GM21786 (cell line): ENCODE measurements around the gene IL6.

Experiments used
- ATAC-seq: cut with Tn5 transposase; IDR thresholded peaks from one replicate; pipeline ENCODE4 v1.9.1; 2021; ENCODE audit not compliant: unreplicated experiment

The IL6 gene

DNA sequence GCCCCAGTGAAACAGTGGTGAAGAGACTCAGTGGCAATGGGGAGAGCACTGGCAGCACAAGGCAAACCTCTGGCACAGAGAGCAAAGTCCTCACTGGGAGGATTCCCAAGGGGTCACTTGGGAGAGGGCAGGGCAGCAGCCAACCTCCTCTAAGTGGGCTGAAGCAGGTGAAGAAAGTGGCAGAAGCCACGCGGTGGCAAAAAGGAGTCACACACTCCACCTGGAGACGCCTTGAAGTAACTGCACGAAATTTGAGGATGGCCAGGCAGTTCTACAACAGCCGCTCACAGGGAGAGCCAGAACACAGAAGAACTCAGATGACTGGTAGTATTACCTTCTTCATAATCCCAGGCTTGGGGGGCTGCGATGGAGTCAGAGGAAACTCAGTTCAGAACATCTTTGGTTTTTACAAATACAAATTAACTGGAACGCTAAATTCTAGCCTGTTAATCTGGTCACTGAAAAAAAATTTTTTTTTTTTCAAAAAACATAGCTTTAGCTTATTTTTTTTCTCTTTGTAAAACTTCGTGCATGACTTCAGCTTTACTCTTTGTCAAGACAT lies 574 bp upstream of the IL6 start:
- peak; percentile 67 for ATAC-seq

DNA sequence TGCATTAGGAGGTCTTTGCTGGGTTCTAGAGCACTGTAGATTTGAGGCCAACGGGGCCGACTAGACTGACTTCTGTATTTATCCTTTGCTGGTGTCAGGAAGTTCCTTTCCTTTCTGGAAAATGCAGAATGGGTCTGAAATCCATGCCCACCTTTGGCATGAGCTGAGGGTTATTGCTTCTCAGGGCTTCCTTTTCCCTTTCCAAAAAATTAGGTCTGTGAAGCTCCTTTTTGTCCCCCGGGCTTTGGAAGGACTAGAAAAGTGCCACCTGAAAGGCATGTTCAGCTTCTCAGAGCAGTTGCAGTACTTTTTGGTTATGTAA lies 675 bp downstream of the IL6 start:
- ATAC-seq: no peak

DNA sequence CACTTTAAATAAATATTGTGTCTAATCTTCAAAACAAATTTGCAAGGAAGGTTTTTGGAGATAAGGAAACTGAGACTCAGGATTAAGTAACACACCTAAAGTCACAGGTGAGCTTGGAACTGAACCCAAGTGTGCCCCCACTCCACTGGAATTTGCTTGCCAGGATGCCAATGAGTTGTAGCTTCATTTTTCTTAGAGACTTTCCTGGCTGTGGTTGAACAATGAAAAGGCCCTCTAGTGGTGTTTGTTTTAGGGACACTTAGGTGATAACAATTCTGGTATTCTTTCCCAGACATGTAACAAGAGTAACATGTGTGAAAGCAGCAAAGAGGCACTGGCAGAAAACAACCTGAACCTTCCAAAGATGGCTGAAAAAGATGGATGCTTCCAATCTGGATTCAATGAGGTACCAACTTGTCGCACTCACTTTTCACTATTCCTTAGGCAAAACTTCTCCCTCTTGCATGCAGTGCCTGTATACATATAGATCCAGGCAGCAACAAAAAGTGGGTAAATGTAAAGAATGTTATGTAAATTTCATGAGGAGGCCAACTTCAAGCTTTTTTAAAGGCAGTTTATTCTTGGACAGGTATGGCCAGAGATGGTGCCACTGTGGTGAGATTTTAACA lies 1.5 kb downstream of the IL6 start:
- no peak for ATAC-seq

DNA sequence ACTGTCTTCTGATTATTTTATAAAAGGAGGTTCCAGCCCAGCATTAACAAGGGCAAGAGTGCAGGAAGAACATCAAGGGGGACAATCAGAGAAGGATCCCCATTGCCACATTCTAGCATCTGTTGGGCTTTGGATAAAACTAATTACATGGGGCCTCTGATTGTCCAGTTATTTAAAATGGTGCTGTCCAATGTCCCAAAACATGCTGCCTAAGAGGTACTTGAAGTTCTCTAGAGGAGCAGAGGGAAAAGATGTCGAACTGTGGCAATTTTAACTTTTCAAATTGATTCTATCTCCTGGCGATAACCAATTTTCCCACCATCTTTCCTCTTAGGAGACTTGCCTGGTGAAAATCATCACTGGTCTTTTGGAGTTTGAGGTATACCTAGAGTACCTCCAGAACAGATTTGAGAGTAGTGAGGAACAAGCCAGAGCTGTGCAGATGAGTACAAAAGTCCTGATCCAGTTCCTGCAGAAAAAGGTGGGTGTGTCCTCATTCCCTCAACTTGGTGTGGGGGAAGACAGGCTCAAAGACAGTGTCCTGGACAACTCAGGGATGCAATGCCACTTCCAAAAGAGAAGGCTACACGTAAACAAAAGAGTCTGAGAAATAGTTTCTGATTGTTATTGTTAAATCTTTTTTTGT lies 2.3 kb downstream of the IL6 start:
- ATAC-seq: no peak

DNA sequence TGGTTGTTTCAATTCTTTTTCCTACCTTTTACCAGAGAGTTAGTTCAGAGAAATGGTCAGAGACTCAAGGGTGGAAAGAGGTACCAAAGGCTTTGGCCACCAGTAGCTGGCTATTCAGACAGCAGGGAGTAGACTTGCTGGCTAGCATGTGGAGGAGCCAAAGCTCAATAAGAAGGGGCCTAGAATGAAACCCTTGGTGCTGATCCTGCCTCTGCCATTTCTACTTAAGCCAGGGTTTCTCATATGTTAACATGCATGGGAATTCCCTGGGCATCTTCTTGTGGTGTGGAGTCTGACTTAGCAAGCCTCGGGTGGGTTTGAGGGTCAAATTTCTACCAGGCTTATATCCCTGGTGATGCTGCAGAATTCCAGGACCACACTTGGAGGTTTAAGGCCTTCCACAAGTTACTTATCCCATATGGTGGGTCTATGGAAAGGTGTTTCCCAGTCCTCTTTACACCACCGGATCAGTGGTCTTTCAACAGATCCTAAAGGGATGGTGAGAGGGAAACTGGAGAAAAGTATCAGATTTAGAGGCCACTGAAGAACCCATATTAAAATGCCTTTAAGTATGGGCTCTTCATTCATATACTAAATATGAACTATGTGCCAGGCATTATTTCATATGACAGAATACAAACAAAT lies 3.2 kb downstream of the IL6 start:
- ATAC-seq: no peak

DNA sequence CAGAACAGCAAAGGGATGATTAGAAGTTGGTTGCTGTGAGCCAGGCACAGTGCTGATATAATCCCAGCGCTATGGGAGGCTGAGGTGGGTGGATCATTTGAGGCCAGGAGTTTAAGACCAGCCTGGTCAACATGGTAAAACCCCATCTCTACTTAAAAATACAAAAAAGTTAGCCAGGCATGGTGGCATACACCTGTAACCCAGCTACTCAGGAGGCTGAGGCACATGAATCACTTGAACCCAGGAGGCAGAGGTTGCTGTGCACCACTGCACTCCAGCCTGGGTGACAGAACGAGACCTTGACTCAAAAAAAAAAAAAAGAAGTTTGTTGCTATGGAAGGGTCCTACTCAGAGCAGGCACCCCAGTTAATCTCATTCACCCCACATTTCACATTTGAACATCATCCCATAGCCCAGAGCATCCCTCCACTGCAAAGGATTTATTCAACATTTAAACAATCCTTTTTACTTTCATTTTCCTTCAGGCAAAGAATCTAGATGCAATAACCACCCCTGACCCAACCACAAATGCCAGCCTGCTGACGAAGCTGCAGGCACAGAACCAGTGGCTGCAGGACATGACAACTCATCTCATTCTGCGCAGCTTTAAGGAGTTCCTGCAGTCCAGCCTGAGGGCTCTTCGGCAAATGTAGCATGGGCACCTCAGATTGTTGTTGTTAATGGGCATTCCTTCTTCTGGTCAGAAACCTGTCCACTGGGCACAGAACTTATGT lies 4.1 kb downstream of the IL6 start:
- no peak for ATAC-seq

DNA sequence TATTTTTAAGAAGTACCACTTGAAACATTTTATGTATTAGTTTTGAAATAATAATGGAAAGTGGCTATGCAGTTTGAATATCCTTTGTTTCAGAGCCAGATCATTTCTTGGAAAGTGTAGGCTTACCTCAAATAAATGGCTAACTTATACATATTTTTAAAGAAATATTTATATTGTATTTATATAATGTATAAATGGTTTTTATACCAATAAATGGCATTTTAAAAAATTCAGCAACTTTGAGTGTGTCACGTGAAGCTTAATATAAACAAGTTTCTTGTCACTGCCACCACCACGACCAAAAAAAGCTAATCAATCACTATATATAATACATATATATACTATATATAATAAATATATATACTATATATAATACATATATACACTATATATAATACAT lies 4.8 kb downstream of the IL6 start:
- ATAC-seq: no peak

DNA sequence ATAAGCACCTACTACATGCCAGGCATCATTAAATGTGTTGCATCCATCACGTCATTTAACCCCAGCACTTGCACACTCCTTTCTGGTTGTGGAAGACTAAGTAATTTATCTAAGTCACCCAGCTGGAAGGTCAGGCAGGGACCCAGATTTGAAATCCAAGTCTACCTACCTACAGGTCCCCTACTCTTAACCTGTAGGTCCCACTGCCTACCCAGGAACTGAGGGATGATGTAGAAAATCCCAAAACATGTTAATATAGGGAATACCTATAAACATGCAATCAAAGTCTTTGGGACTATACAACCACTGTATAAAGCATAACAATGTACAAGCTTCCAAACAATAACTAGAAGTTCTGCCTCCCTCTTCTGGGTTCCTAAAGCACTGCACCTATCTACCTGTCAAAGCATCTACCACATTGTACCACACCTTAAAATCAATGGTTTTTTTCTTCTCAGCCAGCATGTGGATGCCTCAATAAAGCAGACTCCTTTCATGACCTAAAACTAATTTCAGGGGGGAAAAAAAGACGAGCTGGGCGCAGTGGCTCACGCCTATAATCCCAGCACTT lies 5.6 kb downstream of the IL6 start:
- ATAC-seq: no peak

DNA sequence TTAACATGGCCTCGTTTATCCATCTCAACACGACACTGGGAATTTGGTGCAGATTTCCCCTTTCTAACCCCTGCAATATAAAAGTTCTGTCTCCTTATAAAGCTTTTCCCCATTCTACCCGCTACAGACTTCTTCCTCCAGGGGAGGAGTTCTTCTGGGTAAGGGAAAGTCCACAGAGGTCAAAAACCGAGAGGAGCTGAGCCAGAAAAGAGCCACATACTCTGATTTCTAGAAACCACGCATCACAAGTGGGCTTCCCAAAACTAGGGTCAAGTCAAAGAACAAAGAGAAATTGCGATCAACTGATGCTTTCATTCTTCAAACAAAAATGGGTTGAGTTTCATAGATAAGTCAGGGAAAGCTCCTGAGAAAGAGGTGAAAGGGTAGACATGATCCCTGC lies 6.8 kb downstream of the IL6 start:
- ATAC-seq: no peak

DNA sequence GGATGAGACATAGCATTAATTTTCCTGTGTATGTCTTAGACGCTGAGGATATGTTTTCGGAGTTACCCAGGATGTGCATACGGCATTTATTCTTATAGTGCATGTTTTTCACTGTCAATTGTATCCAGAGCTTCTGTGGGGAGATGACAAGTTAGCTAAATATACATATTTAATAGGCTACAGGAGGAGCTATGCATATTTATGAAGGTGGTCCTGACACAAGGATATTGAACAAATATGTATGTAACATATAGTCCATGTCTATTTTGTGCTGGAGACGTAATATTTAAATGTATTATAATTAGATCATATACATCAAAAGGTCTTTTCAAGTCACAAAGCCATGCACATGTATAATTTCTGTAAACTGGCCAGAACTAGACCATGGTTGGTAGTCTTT lies 16.0 kb downstream of the IL6 start:
- ATAC-seq: no peak

DNA sequence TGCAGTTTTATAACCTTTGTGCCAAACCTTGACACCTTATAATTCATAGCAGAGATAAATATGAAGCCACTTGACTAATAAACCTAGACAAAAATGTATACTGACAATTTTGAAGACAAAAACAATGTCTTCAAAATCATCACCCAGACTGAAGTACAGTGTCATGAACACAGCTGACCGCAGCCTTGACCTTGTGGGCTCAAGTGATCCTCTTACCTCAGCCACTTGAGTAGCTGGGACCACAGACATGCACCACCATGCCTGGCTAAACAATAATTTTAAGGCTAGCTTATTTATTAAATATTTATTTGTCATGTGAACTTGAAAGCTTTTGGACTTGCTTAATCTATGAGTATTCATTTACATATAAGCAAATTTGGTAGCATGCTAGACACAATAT lies 24.3 kb downstream of the IL6 start:
- ATAC-seq: no peak

DNA sequence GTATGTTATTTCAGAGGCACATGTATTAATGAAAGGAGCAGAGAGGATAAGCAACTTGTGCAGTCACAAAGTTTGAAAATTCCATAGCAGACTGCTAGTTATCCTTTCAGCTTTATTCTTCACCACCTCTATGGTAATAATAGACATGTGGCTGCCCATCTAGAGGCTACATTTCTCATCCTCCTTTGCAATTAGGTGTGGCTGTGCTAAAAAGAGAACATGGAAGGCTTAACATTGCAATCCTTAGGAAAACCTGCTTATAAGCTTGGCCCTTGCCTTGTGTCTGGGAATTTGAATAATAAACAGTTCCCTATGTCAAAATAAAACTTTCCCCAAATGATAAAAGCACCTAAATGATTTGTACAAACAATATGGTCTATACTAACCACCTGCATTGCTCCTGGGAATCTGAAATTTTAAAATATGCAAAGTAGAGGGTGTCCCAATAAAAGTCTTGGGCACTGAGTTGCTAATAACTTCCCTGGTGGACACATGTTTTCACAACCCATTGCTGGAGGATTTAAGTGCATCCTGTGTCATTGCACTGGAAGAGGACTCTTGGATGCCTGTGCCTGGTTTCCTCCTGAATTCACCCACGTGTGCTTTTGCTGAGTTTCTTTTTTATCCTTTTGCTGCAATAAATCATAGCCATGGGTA lies 30.5 kb downstream of the IL6 start:
- ATAC-seq: no peak

DNA sequence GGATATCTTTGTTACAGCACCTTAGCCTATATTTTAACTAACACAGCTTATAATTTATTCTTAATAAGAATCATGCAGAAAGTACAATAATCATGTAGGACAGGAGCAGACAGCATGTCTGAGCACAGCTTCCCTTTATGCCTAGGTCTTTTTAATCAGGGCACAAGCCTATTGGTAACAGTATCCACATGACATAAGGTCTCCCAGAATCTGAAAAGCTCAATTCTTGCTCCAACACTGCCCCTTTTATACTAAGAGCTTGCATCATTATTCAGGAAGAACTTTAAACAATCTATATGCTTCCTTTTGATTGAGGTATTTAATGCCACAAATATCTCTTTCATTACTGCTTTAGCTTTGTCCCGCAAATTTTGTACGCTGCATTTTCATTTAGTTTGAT lies 31.6 kb downstream of the IL6 start:
- no peak for ATAC-seq

DNA sequence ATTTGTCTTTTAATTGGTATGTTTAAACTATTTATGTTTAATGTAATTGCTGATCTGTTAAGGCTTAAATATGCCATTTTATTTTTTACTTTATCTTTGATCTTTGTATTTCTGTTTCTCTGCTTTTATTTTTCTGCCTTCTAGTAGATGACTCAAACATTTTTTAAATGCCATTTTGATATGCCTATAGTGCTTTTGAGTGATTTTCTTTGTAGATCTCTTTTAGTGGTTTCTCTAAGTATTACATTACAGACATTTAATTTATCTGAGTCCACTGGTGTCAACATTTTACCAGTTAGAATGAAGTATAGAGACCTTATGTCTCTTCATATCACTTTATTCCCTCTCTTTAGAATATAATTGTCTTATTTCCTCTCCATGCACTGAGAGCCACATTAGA lies 32.7 kb downstream of the IL6 start:
- ATAC-seq: no peak

DNA sequence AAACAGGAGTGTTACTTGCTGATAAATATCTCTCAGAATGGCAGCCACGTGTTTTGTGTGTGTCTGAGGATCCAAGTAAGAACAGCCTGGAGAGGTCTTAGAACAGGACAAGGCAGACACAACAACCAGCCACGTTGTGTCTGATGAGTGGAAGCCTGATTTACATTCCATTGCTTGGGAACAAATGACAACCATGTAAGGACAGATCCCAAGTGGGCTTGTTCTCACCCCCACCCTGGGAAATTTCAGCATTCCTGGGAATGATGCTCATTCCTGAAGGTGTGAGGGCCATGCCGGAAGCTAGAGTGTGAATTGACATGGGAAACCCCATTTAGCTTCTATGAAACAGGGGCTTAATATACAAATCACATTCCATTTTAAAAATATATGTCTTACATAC lies 35.9 kb downstream of the IL6 start:
- ATAC-seq: no peak

DNA sequence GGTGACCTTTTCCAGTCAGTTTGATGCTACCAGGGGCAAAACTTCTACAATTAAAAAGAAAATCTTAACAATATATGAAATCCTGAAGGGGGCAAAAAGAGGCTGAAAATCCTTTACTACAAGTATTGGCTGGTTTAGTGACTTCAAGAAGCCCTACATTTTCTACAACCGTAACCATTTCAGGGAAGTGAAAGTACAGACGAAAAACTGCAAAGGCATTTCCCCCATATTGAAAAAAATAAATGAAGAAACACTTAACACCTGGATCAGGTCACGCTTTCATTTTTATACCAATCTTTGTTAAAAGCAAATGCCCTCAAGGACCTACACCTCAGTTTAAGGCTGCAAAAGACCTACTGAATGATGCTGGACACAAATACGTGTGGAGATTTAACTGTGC lies 38.6 kb downstream of the IL6 start:
- peak; percentile 92 for ATAC-seq

DNA sequence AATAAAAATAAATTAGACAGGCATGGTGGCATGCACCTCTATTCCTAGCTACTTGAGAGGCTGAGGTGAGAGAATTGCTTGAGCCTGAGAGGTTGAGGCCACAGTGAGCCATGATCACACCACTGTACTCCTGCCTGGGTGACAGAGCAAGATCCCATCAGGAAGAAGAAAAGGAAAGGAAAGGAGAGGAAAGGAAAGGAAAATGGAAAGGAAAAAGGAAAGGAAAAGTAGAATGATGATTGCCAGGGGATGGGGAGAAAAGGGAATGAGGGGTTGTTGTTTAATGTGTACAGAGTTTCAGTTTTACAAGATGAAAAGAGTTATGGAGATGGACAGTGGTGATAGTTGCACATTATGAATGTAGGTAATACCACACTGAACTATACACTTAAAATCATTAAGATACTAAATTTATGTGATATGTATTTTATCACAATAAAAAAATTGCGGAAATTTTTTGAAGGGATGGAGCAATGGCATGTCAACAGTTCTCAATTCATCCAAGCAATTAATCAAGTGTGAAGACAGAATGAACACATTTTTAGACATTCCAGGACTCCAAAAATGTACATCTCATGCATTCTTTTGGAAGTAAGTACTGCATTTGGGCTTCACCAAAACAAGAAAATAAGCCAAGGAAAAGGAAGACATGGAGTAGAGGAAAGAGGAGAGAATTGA lies 44.3 kb downstream of the IL6 start:
- no peak for ATAC-seq

DNA sequence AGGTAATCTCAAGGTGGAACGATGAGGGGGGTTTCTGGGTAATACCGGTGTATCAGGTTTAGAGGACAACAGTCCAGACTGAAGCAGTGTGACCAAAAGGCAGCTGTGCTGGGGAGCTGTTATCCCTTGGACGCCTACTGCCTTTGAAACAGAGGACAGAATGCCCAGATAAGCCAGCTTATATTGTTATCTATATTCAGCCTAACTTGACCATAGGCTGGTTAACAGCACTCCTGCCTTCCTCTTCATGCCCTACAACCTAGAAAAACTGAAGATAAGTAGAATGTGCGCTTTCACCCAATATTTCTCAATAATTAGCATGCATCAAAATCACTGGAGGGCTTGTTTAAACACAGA lies 44.9 kb downstream of the IL6 start:
- no peak for ATAC-seq

DNA sequence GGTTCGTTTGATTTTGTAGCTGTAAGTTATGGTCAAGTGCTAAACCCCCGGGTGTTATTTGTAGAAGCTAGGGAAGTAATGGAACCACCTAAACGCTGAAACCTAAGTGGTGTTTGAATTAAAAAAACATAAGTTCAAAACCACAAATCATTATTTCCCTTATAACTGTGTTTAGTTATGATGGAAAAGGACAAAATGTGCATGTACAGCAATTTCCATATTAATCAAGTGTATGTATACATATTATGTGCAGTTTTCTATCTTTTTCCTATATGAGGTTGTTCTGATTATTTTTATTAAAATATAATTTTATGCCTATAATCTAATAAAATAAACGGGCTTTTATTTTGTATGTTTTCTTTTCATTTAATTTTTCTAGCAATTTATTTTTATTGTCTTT lies 45.9 kb downstream of the IL6 start:
- ATAC-seq: no peak

DNA sequence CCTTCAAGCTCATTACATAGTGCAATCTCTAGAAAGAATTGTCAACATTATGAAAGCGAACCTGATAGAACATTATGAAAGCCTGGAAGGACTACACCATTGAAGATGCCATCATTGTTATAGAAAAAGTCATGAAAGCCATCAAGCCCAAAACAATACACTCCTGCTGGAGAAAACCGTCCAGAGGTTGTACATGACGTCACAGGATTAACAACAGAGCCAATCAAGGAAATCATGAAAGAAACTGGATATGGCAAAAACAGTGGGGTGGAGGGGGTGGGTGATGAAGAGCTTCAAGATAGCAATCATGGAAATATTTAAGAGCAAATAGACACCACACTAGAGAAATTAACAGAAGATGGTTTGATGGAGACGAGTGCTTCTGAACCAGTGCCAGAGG lies 50.0 kb downstream of the IL6 start:
- no peak for ATAC-seq
